Stimulated activated naive CD8-positive, alpha-beta T cell treated with anti-CD3 and anti-CD28 coated beads, Interleukin-15, amount 100 ng/mL, for 72 hours (primary cell): ENCODE measurements around the gene POLDIP2.
"Not testable (repeated sequence)": the region's sequence is repeated elsewhere in the genome, so short reads cannot be mapped to it uniquely, and the experiment has no call there.

Experiments used
- ATAC-seq: fragments of 150-1000 bp; cut with Tn5 transposase; 2 replicates; pipeline ENCODE4 v1.10.0; 2021; ENCODE audit warnings: mild to moderate bottlenecking, moderate library complexity
- DNase-seq, 2 donors: peaks; one replicate each; pipeline ENCODE4 v3.0.0; 2021 to 2022
- H3K27ac Mint-ChIP-seq, 2 donors: one replicate each; pipeline ENCODE4 v1.8.0; 2022; ENCODE audit warnings: mild to moderate bottlenecking in 2 of 2, mixed read lengths in 2 of 2, moderate library complexity in 2 of 2
- H3K27me3 Mint-ChIP-seq: one replicate; pipeline ENCODE4 v1.8.0; 2022; ENCODE audit warnings: mixed read lengths
- H3K4me1 Mint-ChIP-seq: one replicate; pipeline ENCODE4 v1.8.0; 2022; ENCODE audit warnings: mild to moderate bottlenecking, mixed read lengths
- H3K4me3 Mint-ChIP-seq, 2 donors: one replicate each; pipeline ENCODE4 v1.8.0; 2022; ENCODE audit warnings: mild to moderate bottlenecking in 2 of 2, mixed read lengths in 2 of 2, moderate library complexity in 1 of 2
- H3K9me3 Mint-ChIP-seq, 2 donors: one replicate each; pipeline ENCODE4 v1.8.0; 2022; ENCODE audit warnings: mixed read lengths in 2 of 2

POLDIP2 gene

GRCh38 chr17:28357901-28358197 is 522 bp upstream of the POLDIP2 start:
- no peak for ATAC-seq
- H3K4me3 Mint-ChIP-seq, result peak overlapping the region; percentile 95 to 97
- H3K9me3 Mint-ChIP-seq, result no peaks in the 10 kb centered on the region
- H3K4me1 Mint-ChIP-seq, result peaks cover 42% of the 10 kb centered on the region
- H3K27ac Mint-ChIP-seq, result peak overlapping the region; percentile 95 to 98
- DNase-seq, result no peak
- H3K27me3 Mint-ChIP-seq, result no peaks in the 10 kb centered on the region

GRCh38 chr17:28350271-28350670 is 7.1 kb downstream of the POLDIP2 start:
- Mint-ChIP-seq H3K27ac (no peak overlapping the region), H3K27me3 (no peaks in the 10 kb centered on the region), H3K9me3 (no peaks in the 10 kb centered on the region), H3K4me3 (no peak overlapping the region), H3K4me1 (peaks cover 10% of the 10 kb centered on the region)
- ATAC-seq (no peak), DNase-seq (no peak)

GRCh38 chr17:28348979-28349378 is 8.3 kb downstream of the POLDIP2 start:
- no peak overlapping the region for H3K4me3 Mint-ChIP-seq

GRCh38 chr17:28347261-28347891 is 10.0 kb downstream of the POLDIP2 start:
- H3K27ac Mint-ChIP-seq, result peak overlapping the region in 1 of 2 donors; percentile 44
- DNase-seq, result no peak
- no peak for ATAC-seq

More at GRCh38 chr17:28348979-28349378, 8.3 kb downstream of the POLDIP2 start:
- Mint-ChIP-seq H3K27ac (no peak overlapping the region), H3K27me3 (no peaks in the 10 kb centered on the region), H3K9me3 (no peaks in the 10 kb centered on the region), H3K4me1 (peaks cover 1% of the 10 kb centered on the region)
- no peak for ATAC-seq
- no peak for DNase-seq

GRCh38 chr17:28346746-28347246 is 10.5 kb downstream of the POLDIP2 start:
- Mint-ChIP-seq H3K4me3 (no peak overlapping the region), H3K4me1 (peaks cover 7% of the 10 kb centered on the region), H3K27me3 (no peaks in the 10 kb centered on the region), H3K27ac (no peak overlapping the region), H3K9me3 (no peaks in the 10 kb centered on the region)
- no peak for ATAC-seq
- DNase-seq, result no peak

More at GRCh38 chr17:28347261-28347891, 10.0 kb downstream of the POLDIP2 start:
- Mint-ChIP-seq H3K4me1 (peaks cover 7% of the 10 kb centered on the region), H3K4me3 (no peak overlapping the region), H3K9me3 (no peaks in the 10 kb centered on the region), H3K27me3 (no peaks in the 10 kb centered on the region)

GRCh38 chr17:28346199-28346580 is 11.1 kb downstream of the POLDIP2 start:
- Mint-ChIP-seq H3K27ac (peak overlapping the region in 1 of 2 donors; percentile 63), H3K9me3 (no peaks in the 10 kb centered on the region), H3K4me1 (peaks cover 7% of the 10 kb centered on the region), H3K4me3 (no peak overlapping the region), H3K27me3 (no peaks in the 10 kb centered on the region)
- ATAC-seq, result no peak
- DNase-seq, result no peak

GRCh38 chr17:28345419-28346198 is 11.7 kb downstream of the POLDIP2 start:
- ATAC-seq, result no peak
- H3K27ac Mint-ChIP-seq, result no peak overlapping the region
- H3K9me3 Mint-ChIP-seq, result no peaks in the 10 kb centered on the region
- H3K27me3 Mint-ChIP-seq, result no peaks in the 10 kb centered on the region
- DNase-seq, result no peak
- H3K4me3 Mint-ChIP-seq, result no peak overlapping the region
- peaks cover 8% of the 10 kb centered on the region for H3K4me1 Mint-ChIP-seq

GRCh38 chr17:28344435-28344901 is 12.9 kb downstream of the POLDIP2 start:
- Mint-ChIP-seq H3K9me3 (no peaks in the 10 kb centered on the region), H3K4me1 (peaks cover 16% of the 10 kb centered on the region), H3K4me3 (no peak overlapping the region), H3K27me3 (no peaks in the 10 kb centered on the region), H3K27ac (no peak overlapping the region)
- DNase-seq (no peak), ATAC-seq (no peak)

- H3K27ac Mint-ChIP-seq, result peak overlapping the region in 1 of 2 donors; percentile 51
- H3K27me3 Mint-ChIP-seq, result no peaks in the 10 kb centered on the region
- H3K4me3 Mint-ChIP-seq, result no peak overlapping the region
- no peaks in the 10 kb centered on the region for H3K9me3 Mint-ChIP-seq
- peaks cover 16% of the 10 kb centered on the region for H3K4me1 Mint-ChIP-seq
- no peak for DNase-seq
- ATAC-seq, result peak; percentile 39
Measured at GRCh38 chr17:28344011-28344410, 13.3 kb downstream of the POLDIP2 start.

GRCh38 chr17:28343491-28343932 is 13.8 kb downstream of the POLDIP2 start:
- no peak overlapping the region for H3K4me3 Mint-ChIP-seq
- no peak overlapping the region for H3K27ac Mint-ChIP-seq
- DNase-seq (no peak), ATAC-seq (peak; percentile 10)
- peaks cover 18% of the 10 kb centered on the region for H3K4me1 Mint-ChIP-seq
- H3K27me3 Mint-ChIP-seq, result no peaks in the 10 kb centered on the region
- no peaks in the 10 kb centered on the region for H3K9me3 Mint-ChIP-seq

GRCh38 chr17:28342313-28342712 is 15.0 kb downstream of the POLDIP2 start:
- Mint-ChIP-seq H3K9me3 (no peaks in the 10 kb centered on the region), H3K27ac (no peak overlapping the region), H3K4me1 (peaks cover 30% of the 10 kb centered on the region), H3K4me3 (no peak overlapping the region), H3K27me3 (no peaks in the 10 kb centered on the region)
- ATAC-seq, result no peak
- DNase-seq, result no peak

- Mint-ChIP-seq H3K27ac (peak overlapping the region in 1 of 2 donors; percentile 96), H3K4me3 (no peak overlapping the region), H3K9me3 (no peaks in the 10 kb centered on the region), H3K27me3 (no peaks in the 10 kb centered on the region), H3K4me1 (peaks cover 38% of the 10 kb centered on the region)
- ATAC-seq, result no peak
- no peak for DNase-seq
Measured at GRCh38 chr17:28341516-28341915, 15.8 kb downstream of the POLDIP2 start.

GRCh38 chr17:28340374-28340773 is 17.0 kb downstream of the POLDIP2 start:
- no peak for ATAC-seq
- Mint-ChIP-seq H3K4me3 (no peak overlapping the region), H3K27ac (no peak overlapping the region)

GRCh38 chr17:28339431-28339830 is 17.9 kb downstream of the POLDIP2 start:
- peaks cover 48% of the 10 kb centered on the region for H3K4me1 Mint-ChIP-seq
- H3K27ac Mint-ChIP-seq, result no peak overlapping the region
- ATAC-seq (no peak), DNase-seq (no peak)
- no peak overlapping the region for H3K4me3 Mint-ChIP-seq
- no peaks in the 10 kb centered on the region for H3K27me3 Mint-ChIP-seq
- no peaks in the 10 kb centered on the region for H3K9me3 Mint-ChIP-seq

More at GRCh38 chr17:28340374-28340773, 17.0 kb downstream of the POLDIP2 start:
- H3K4me1 Mint-ChIP-seq, result peaks cover 42% of the 10 kb centered on the region
- no peaks in the 10 kb centered on the region for H3K9me3 Mint-ChIP-seq
- DNase-seq, result no peak
- no peaks in the 10 kb centered on the region for H3K27me3 Mint-ChIP-seq

GRCh38 chr17:28338769-28339212 is 18.5 kb downstream of the POLDIP2 start:
- H3K27ac Mint-ChIP-seq, result not testable (repeated sequence)

More at GRCh38 chr17:28338769-28339212, 18.5 kb downstream of the POLDIP2 start:
- not testable (repeated sequence) for H3K9me3 Mint-ChIP-seq, H3K27me3 Mint-ChIP-seq, DNase-seq, ATAC-seq, H3K4me3 Mint-ChIP-seq
- H3K4me1 Mint-ChIP-seq, result peaks cover 51% of the 10 kb centered on the region
